ENCODE measurements around the gene DMXL1.
"Not testable (repeated sequence)": the region's sequence is repeated elsewhere in the genome, so short reads cannot be mapped to it uniquely, and the experiment has no call there.

DMXL1 gene

GRCh38 chr5:119212026-119212425 is 141.1 kb downstream of the DMXL1 start:
- no peak for DNase-seq

- no peak for DNase-seq
These were observed 141.8 kb downstream of the DMXL1 start for GRCh38 chr5:119212676-119213075.

GRCh38 chr5:119217183-119217582 is 146.3 kb downstream of the DMXL1 start:
- DNase-seq: no peak

- DNase-seq: no peak
These were observed 148.2 kb downstream of the DMXL1 start for GRCh38 chr5:119218830-119219782.

- DNase-seq: no peak
These were observed 149.8 kb downstream of the DMXL1 start for GRCh38 chr5:119220576-119221197.

GRCh38 chr5:119221330-119221729 is 150.4 kb downstream of the DMXL1 start:
- DNase-seq: no peak

GRCh38 chr5:119229950-119230349 is 159.1 kb downstream of the DMXL1 start:
- no peak for DNase-seq

- DNase-seq: no peak
These were observed 167.6 kb downstream of the DMXL1 start for GRCh38 chr5:119238265-119239118.

- no peak for DNase-seq
These were observed 168.2 kb downstream of the DMXL1 start for GRCh38 chr5:119239119-119239417.

- DNase-seq: not testable (repeated sequence)
These were observed 168.9 kb downstream of the DMXL1 start for GRCh38 chr5:119239826-119240225.

- DNase-seq: no peak
These were observed 173.0 kb downstream of the DMXL1 start for GRCh38 chr5:119243888-119244287.

- no peak for DNase-seq
These were observed 180.3 kb downstream of the DMXL1 start for GRCh38 chr5:119250946-119251901.

GRCh38 chr5:119255571-119256356 is 184.9 kb downstream of the DMXL1 start:
- DNase-seq: no peak

GRCh38 chr5:119257613-119258012 is 186.7 kb downstream of the DMXL1 start:
- DNase-seq: no peak

- no peak for DNase-seq
These were observed 192.8 kb downstream of the DMXL1 start for GRCh38 chr5:119263639-119264038.

- DNase-seq: no peak
These were observed 193.3 kb downstream of the DMXL1 start for GRCh38 chr5:119264186-119264585.

- peak; percentile 42 to 61 (median 48) for DNase-seq
These were observed 197.1 kb downstream of the DMXL1 start for GRCh38 chr5:119267958-119268386.

- DNase-seq: peak; percentile 81 to 90 (median 86)
These were observed 197.6 kb downstream of the DMXL1 start for GRCh38 chr5:119268387-119269060.

- DNase-seq: peak in 2 of 4 experiments; percentile 15 to 16
These were observed 198.4 kb downstream of the DMXL1 start for GRCh38 chr5:119269061-119269944.
